ENCODE data around the gene AOPEP. TPM values are rescaled to one million over a fixed set of nuclear protein-coding genes. Genes with fewer than 3 reads are reported as not detected.

Gene AOPEP
- total and polyA plus RNA-seq, 2 of the 13 experiments (the other 11 are each of a cell fraction or from before 2014, with no cell fraction given), result 22.2 to 41.6 TPM

GRCh38 chr9:95118596-95118995 lies 392.1 kb downstream of the AOPEP start:
- in situ Hi-C loops (cut with HindIII; ENCODE audit: extremely low pct_ligation_motif_present, low pct_unique_long_range_greater_than_20kb) (no loop called here), intact Hi-C loops (cut with micrococcal nuclease; ENCODE audit: unreplicated experiment) (no loop called here)
- DNase-seq (ENCODE audit: low spot score) (no peak), FAIRE-seq (no peak), ATAC-seq (no peak)
- POLR2A ChIA-PET, result interaction anchor here (1.0 kb wide), 1 partner anchor 9 kb away, joined by 3 read pairs; no protein-coding TSS in a partner anchor
- 96% methylated on average over 4 of the region's 4 CpGs for WGBS (ENCODE audit: low lambda C conversion rate)
- H4K20me1 ChIP-seq (ENCODE audit: insufficient read depth, low read length), result no peaks in the 10 kb centered on the region
- H3K4me1 ChIP-seq (ENCODE audit: insufficient read depth, low read length), result no peaks in the 10 kb centered on the region
- no peaks in the 10 kb centered on the region for H3K79me2 ChIP-seq (ENCODE audit: insufficient read depth, low read length)
- H3K4me3 ChIP-seq (replicated peaks in 1 of 3; ENCODE audit: insufficient read depth in 1 of 3, low read depth in 2 of 3, low read length in 3 of 3), result no peak overlapping the region
- no peaks in the 10 kb centered on the region for H3K27me3 ChIP-seq (ENCODE audit: control insufficient read depth in 1 of 2, insufficient read depth in 2 of 2, low read length in 2 of 2)
- no peak overlapping the region for H3K9ac ChIP-seq (ENCODE audit: insufficient read depth, low read depth, low read length)
- TF ChIP-seq DNMT1 (CRISPR knock-in tag; IDR thresholded peaks at IDR 0.05) (no peak), POLR2AphosphoS2 (IDR thresholded peaks at IDR 0.05; ENCODE audit: low read depth, low read length) (no peak), NKX3-1 (CRISPR knock-in tag; IDR thresholded peaks at IDR 0.05) (no peak), ZNF883 (CRISPR knock-in tag; IDR thresholded peaks at IDR 0.05; ENCODE audit: not compliant biosample characterization) (no peak), HMG20A (CRISPR knock-in tag; IDR thresholded peaks at IDR 0.05; ENCODE audit: borderline replicate concordance) (no peak)
- TF ChIP-seq, protein P1, sequence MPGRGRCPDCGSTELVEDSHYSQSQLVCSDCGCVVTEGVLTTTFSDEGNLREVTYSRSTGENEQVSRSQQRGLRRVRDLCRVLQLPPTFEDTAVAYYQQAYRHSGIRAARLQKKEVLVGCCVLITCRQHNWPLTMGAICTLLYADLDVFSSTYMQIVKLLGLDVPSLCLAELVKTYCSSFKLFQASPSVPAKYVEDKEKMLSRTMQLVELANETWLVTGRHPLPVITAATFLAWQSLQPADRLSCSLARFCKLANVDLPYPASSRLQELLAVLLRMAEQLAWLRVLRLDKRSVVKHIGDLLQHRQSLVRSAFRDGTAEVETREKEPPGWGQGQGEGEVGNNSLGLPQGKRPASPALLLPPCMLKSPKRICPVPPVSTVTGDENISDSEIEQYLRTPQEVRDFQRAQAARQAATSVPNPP (CRISPR knock-in tag; IDR thresholded peaks at IDR 0.05), result no peak
- H3K36me3 ChIP-seq (replicated peaks in 1 of 2; ENCODE audit: control insufficient read depth in 1 of 2, insufficient read depth in 2 of 2, low read length in 2 of 2), result peaks cover 0 to 1% of the 10 kb centered on the region in 2 experiments; a peak in 1 of 5 replicates
- BruUV-seq (replicated peaks), result no TSS peak
- H2AFZ ChIP-seq (ENCODE audit: low read length), result no peak overlapping the region
- no peaks in the 10 kb centered on the region for H3K9me3 ChIP-seq (ENCODE audit: low read length)
- no peak overlapping the region for H3K27ac ChIP-seq (ENCODE audit: extremely low read length, insufficient read depth, low read length)
- no peak overlapping the region for H3K4me2 ChIP-seq (ENCODE audit: low read depth, low read length)
- CTCF ChIA-PET (ENCODE audit: low intra/inter-chr PET ratio, low total read pairs), result no interaction called here

GRCh38 chr9:95120781-95121370 lies 394.4 kb downstream of the AOPEP start:
- DNase-seq (ENCODE audit: low spot score) (no peak), ATAC-seq (no peak), FAIRE-seq (no peak)
- H2AFZ ChIP-seq (ENCODE audit: low read length), result no peak overlapping the region
- H3K27ac ChIP-seq (ENCODE audit: extremely low read length, insufficient read depth, low read length), result no peak overlapping the region
- TF ChIP-seq, protein P2, sequence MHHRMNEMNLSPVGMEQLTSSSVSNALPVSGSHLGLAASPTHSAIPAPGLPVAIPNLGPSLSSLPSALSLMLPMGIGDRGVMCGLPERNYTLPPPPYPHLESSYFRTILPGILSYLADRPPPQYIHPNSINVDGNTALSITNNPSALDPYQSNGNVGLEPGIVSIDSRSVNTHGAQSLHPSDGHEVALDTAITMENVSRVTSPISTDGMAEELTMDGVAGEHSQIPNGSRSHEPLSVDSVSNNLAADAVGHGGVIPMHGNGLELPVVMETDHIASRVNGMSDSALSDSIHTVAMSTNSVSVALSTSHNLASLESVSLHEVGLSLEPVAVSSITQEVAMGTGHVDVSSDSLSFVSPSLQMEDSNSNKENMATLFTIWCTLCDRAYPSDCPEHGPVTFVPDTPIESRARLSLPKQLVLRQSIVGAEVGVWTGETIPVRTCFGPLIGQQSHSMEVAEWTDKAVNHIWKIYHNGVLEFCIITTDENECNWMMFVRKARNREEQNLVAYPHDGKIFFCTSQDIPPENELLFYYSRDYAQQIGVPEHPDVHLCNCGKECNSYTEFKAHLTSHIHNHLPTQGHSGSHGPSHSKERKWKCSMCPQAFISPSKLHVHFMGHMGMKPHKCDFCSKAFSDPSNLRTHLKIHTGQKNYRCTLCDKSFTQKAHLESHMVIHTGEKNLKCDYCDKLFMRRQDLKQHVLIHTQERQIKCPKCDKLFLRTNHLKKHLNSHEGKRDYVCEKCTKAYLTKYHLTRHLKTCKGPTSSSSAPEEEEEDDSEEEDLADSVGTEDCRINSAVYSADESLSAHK (CRISPR knock-in tag; IDR thresholded peaks at IDR 0.05; ENCODE audit: borderline replicate concordance), result no peak
- TF ChIP-seq ZBTB46 (CRISPR knock-in tag; IDR thresholded peaks at IDR 0.05; ENCODE audit: borderline replicate concordance), result no peak
- no peak for TF ChIP-seq MYC (CRISPR knock-in tag; IDR thresholded peaks at IDR 0.05; ENCODE audit: borderline replicate concordance)
- no peak for TF ChIP-seq NCOA2 (CRISPR knock-in tag; IDR thresholded peaks at IDR 0.05)
- POLR2A ChIA-PET, result no interaction called here
- H3K4me3 ChIP-seq (replicated peaks in 1 of 3; ENCODE audit: insufficient read depth in 1 of 3, low read depth in 2 of 3, low read length in 3 of 3), result no peak overlapping the region
- H3K4me1 ChIP-seq (ENCODE audit: insufficient read depth, low read length), result no peaks in the 10 kb centered on the region
- BruUV-seq (replicated peaks), result no TSS peak
- H3K4me2 ChIP-seq (ENCODE audit: low read depth, low read length), result no peak overlapping the region
- H3K27me3 ChIP-seq (ENCODE audit: control insufficient read depth in 1 of 2, insufficient read depth in 2 of 2, low read length in 2 of 2), result no peaks in the 10 kb centered on the region
- no peaks in the 10 kb centered on the region for H4K20me1 ChIP-seq (ENCODE audit: insufficient read depth, low read length)
- peaks cover 0 to 1% of the 10 kb centered on the region in 2 experiments; a peak in 1 of 5 replicates for H3K36me3 ChIP-seq (replicated peaks in 1 of 2; ENCODE audit: control insufficient read depth in 1 of 2, insufficient read depth in 2 of 2, low read length in 2 of 2)
- CTCF ChIA-PET (ENCODE audit: low intra/inter-chr PET ratio, low total read pairs), result no interaction called here
- in situ Hi-C loops (cut with HindIII; ENCODE audit: extremely low pct_ligation_motif_present, low pct_unique_long_range_greater_than_20kb), result no loop called here
- H3K79me2 ChIP-seq (ENCODE audit: insufficient read depth, low read length), result no peaks in the 10 kb centered on the region
- no peak overlapping the region for H3K9ac ChIP-seq (ENCODE audit: insufficient read depth, low read depth, low read length)
- H3K9me3 ChIP-seq (ENCODE audit: low read length), result no peaks in the 10 kb centered on the region
- intact Hi-C loops (cut with micrococcal nuclease; ENCODE audit: unreplicated experiment), result no loop called here
